B cell (primary cell): ENCODE data around the gene PIK3R3.

Experiments used
- CTCF ChIP-seq: fragments of 200-600 bp; IDR thresholded peaks from one replicate; pipeline ENCODE4 v1.8.0; 2022; ENCODE audit warnings: antibody characterized with exemption, mild to moderate bottlenecking
- EZH2 ChIP-seq: IDR thresholded peaks from 2 replicates; pipeline ENCODE4 v1.6.1; 2012; ENCODE audit warnings: borderline replicate concordance, low read depth, mild to moderate bottlenecking, moderate library complexity, low read length; ENCODE audit not compliant: insufficient read depth, poor library complexity, severe bottlenecking

- TF ChIP-seq CTCF (no peak), EZH2 (no peak)
Measured at GRCh38 chr1:46166521-46167462, 34.4 kb upstream of the PIK3R3 start.
